H1 (cell line): ENCODE measurements around the gene TRIM24. TPM values are rescaled to one million over a fixed set of nuclear protein-coding genes. Genes with fewer than 3 reads are reported as not detected.

Experiments
- KDM5A ChIP-seq: fragments of 200-600 bp; IDR thresholded peaks from 2 replicates; pipeline ENCODE4 v1.7.1; 2012; ENCODE audit warnings: mild to moderate bottlenecking, low read length, inconsistent platforms, mixed read lengths
- polyA plus RNA-seq, 7 experiments: library from polyadenylated mRNA; depleted of rRNA in 3 of 7; stranded (reverse) in 5 of 7; unstranded in 2 of 7; fragments of >200 nt in 5 of 7; fragments of 200-250 nt in 2 of 7; gene quantifications; 1 replicate in 5 of 7; 2 replicates in 1 of 7; 4 replicates in 1 of 7; pipeline versions ENCODE4 v1.2.1 to v1.2.3, GENCODE V29; 2011 to 2013; ENCODE audit warnings: missing spikeins in 2 of 7, mixed read lengths in 2 of 7
- total RNA-seq: library from RNA; stranded (reverse); fragmentation: NEBNext Ultra II Directional; extraction: Animal tissue kit (Norgen Biotek cat#: 25700); gene quantifications from 2 replicates; pipeline ENCODE4 v1.2.1, GENCODE V29; 2021

The TRIM24 gene
- total and polyA plus RNA-seq, 2 of the 8 experiments (the other 6 are each of a cell fraction or from before 2014, with no cell fraction given): 67.6 to 149 TPM

- TF ChIP-seq KDM5A: no peak
- TF ChIP-seq, all 59 proteins: peak for 0
These were observed 79.1 kb downstream of the TRIM24 start (continued) for GRCh38 chr7:138538997-138539644.
